Cerebellar cortex (tissue), 1 donor: ENCODE results near the gene HDGFL2.

Experiments
- DNase-seq: peaks from one replicate; pipeline ENCODE4 v3.0.0-alpha.2; 2015; ENCODE audit warnings: low spot score

HDGFL2 gene

GRCh38 chr19:4499855-4500254, 27.8 kb downstream of the HDGFL2 start:
- no peak for DNase-seq

GRCh38 chr19:4500841-4501591, 28.9 kb downstream of the HDGFL2 start:
- DNase-seq = no peak

- no peak for DNase-seq
Measured at GRCh38 chr19:4501691-4502090, 29.6 kb downstream of the HDGFL2 start.

GRCh38 chr19:4502282-4503131, 30.4 kb downstream of the HDGFL2 start:
- no peak for DNase-seq

- DNase-seq = no peak
Measured at GRCh38 chr19:4503132-4503824, 31.2 kb downstream of the HDGFL2 start.

- DNase-seq = no peak
Measured at GRCh38 chr19:4503825-4504170, 31.7 kb downstream of the HDGFL2 start.

GRCh38 chr19:4504297-4504701, 32.2 kb downstream of the HDGFL2 start:
- DNase-seq = no peak

- no peak for DNase-seq
Measured at GRCh38 chr19:4504891-4505569, 32.9 kb downstream of the HDGFL2 start.

GRCh38 chr19:4505570-4506448, 33.7 kb downstream of the HDGFL2 start:
- DNase-seq = no peak

GRCh38 chr19:4506449-4507149, 34.5 kb downstream of the HDGFL2 start:
- no peak for DNase-seq

- no peak for DNase-seq
Measured at GRCh38 chr19:4507150-4507452, 35.0 kb downstream of the HDGFL2 start.

GRCh38 chr19:4507804-4508203, 35.7 kb downstream of the HDGFL2 start:
- DNase-seq = no peak

GRCh38 chr19:4508698-4509097, 36.6 kb downstream of the HDGFL2 start:
- no peak for DNase-seq

- DNase-seq = no peak
Measured at GRCh38 chr19:4510435-4511255, 38.5 kb downstream of the HDGFL2 start.

- DNase-seq = no peak
Measured at GRCh38 chr19:4511300-4512054, 39.4 kb downstream of the HDGFL2 start.

- no peak for DNase-seq
Measured at GRCh38 chr19:4512070-4512469, 40.0 kb downstream of the HDGFL2 start.

- no peak for DNase-seq
Measured at GRCh38 chr19:4513248-4513647, 41.2 kb downstream of the HDGFL2 start.

GRCh38 chr19:4515732-4516131, 43.6 kb downstream of the HDGFL2 start:
- DNase-seq = no peak
